B cell (primary cell): ENCODE data around the gene EXTL1. TPM values are rescaled to one million over a fixed set of nuclear protein-coding genes. Genes with fewer than 3 reads are reported as not detected.

Source experiments
- ATAC-seq: fragments of 200-7000 bp; cut with Tn5 transposase; one replicate; pipeline ENCODE4 v1.10.0; 2021; ENCODE audit warnings: low read depth, mild to moderate bottlenecking, moderate number of reproducible peaks, moderate library complexity
- CTCF ChIA-PET: fragments of 350-600 bp; sonication (Branson Sonifier 250); formaldehyde crosslinking; loops from one replicate; lab custom pipeline; 2021; ENCODE audit warnings: antibody characterized with exemption, inconsistent platforms; lab: Charles Lee
- POLR2A ChIA-PET: fragments of 350-600 bp; sonication (Branson Sonifier 250); formaldehyde crosslinking; loops from one replicate; lab custom pipeline; 2021; ENCODE audit warnings: antibody characterized with exemption; lab: Charles Lee
- DNase-seq: peaks from one replicate; pipeline ENCODE4 v3.0.0; 2013
- H2AFZ ChIP-seq: 2 replicates; pipeline ENCODE4 v1.6.1; 2012; ENCODE audit warnings: mild to moderate bottlenecking, low read depth, low read length; ENCODE audit not compliant: insufficient read depth, poor library complexity, severe bottlenecking
- H3K27ac ChIP-seq, 2 donors: 1 replicate in 1 of 2; 2 replicates in 1 of 2; pipeline ENCODE4 v1.5.1; 2012 to 2013; ENCODE audit warnings: low read length in 2 of 2, mild to moderate bottlenecking in 2 of 2, moderate library complexity in 1 of 2
- H3K27me3 ChIP-seq, 4 experiments: fragments of 200-600 bp in 1 of 4; sonication (generic) in 1 of 4; replicated peaks in 1 of 4; 1 replicate in 2 of 4; 2 replicates in 2 of 4; pipeline versions ENCODE4 v1.6.1 to v1.7.0; 2013 to 2016; ENCODE audit warnings: low read length in 3 of 4, mild to moderate bottlenecking in 2 of 4, mixed read lengths in 1 of 4, moderate library complexity in 1 of 4; ENCODE audit not compliant: insufficient read depth in 4 of 4, control insufficient read depth in 3 of 4; ENCODE audit errors: control extremely low read depth in 1 of 4
- H3K36me3 ChIP-seq, 2 experiments: replicated peaks in 1 of 2; 1 replicate in 1 of 2; 2 replicates in 1 of 2; pipeline versions ENCODE4 v1.6.1 to v1.7.1; 2013; ENCODE audit warnings: low read length in 1 of 2; ENCODE audit not compliant: insufficient read depth in 2 of 2, control insufficient read depth in 1 of 2; ENCODE audit errors: control extremely low read depth in 1 of 2, extremely low read depth in 1 of 2
- H3K4me1 ChIP-seq, 2 donors: fragments of 200-600 bp in 1 of 2; sonication (generic) in 1 of 2; 1 replicate in 1 of 2; 2 replicates in 1 of 2; pipeline versions ENCODE4 v1.5.1 to v1.6.1; 2013 to 2017; ENCODE audit warnings: low read length in 2 of 2; ENCODE audit not compliant: control insufficient read depth in 2 of 2, insufficient read depth in 2 of 2
- H3K4me2 ChIP-seq: replicated peaks from 2 replicates; pipeline ENCODE3; 2012; ENCODE audit warnings: mild to moderate bottlenecking, low read depth, low read length; ENCODE audit not compliant: poor library complexity, severe bottlenecking
- H3K4me3 ChIP-seq, 5 experiments: fragments of 200-600 bp in 1 of 5; sonication (generic) in 1 of 5; 1 replicate in 3 of 5; 2 replicates in 2 of 5; pipeline versions ENCODE4 v1.5.1 to v1.7.0; 2011 to 2016; ENCODE audit warnings: low read length in 4 of 5, mild to moderate bottlenecking in 4 of 5, low read depth in 2 of 5, control low read depth in 1 of 5, moderate library complexity in 1 of 5; ENCODE audit not compliant: insufficient read depth in 1 of 5; ENCODE audit errors: control extremely low read depth in 1 of 5, extremely low read depth in 1 of 5
- H3K79me2 ChIP-seq: fragments of 200-600 bp; sonication (generic); one replicate; pipeline ENCODE4 v1.6.0; 2016; ENCODE audit warnings: low read length; ENCODE audit not compliant: control insufficient read depth, insufficient read depth
- H3K9ac ChIP-seq: fragments of 200-600 bp; sonication (generic); 2 replicates; pipeline ENCODE4 v1.6.1; 2017; ENCODE audit warnings: mild to moderate bottlenecking, low read length, moderate library complexity
- H3K9me3 ChIP-seq, 3 donors: one replicate each; pipeline versions ENCODE4 v1.6.1 to v1.7.1; 2013; ENCODE audit warnings: low read length in 2 of 3; ENCODE audit not compliant: control insufficient read depth in 2 of 3, insufficient read depth in 1 of 3; ENCODE audit errors: control extremely low read depth in 1 of 3
- H4K20me1 ChIP-seq: 2 replicates; pipeline ENCODE4 v1.6.0; 2012; ENCODE audit warnings: mild to moderate bottlenecking, low read length; ENCODE audit not compliant: insufficient read depth, control insufficient read depth, poor library complexity, severe bottlenecking
- H3K27ac Mint-ChIP-seq: one replicate; pipeline ENCODE4 v1.8.0; 2021; ENCODE audit warnings: mixed read lengths
- H3K27me3 Mint-ChIP-seq: one replicate; pipeline ENCODE4 v1.8.0; 2021; ENCODE audit warnings: mixed read lengths
- H3K4me1 Mint-ChIP-seq: one replicate; pipeline ENCODE4 v1.8.0; 2021; ENCODE audit warnings: mixed read lengths
- H3K4me3 Mint-ChIP-seq: one replicate; pipeline ENCODE4 v1.8.0; 2021; ENCODE audit warnings: mixed read lengths
- H3K9me3 Mint-ChIP-seq: one replicate; pipeline ENCODE4 v1.8.0; 2022; ENCODE audit warnings: mixed read lengths; ENCODE audit not compliant: insufficient read depth
- CTCF ChIP-seq: fragments of 200-600 bp; IDR thresholded peaks from one replicate; pipeline ENCODE4 v1.8.0; 2022; ENCODE audit warnings: antibody characterized with exemption, mild to moderate bottlenecking
- EZH2 ChIP-seq: IDR thresholded peaks from 2 replicates; pipeline ENCODE4 v1.6.1; 2012; ENCODE audit warnings: borderline replicate concordance, low read depth, mild to moderate bottlenecking, moderate library complexity, low read length; ENCODE audit not compliant: insufficient read depth, poor library complexity, severe bottlenecking
- WGBS: methylation state at CpG from one replicate; pipeline ENCODE4 v1.1.5; 2013; ENCODE audit warnings: missing lambda C conversion rate; ENCODE audit not compliant: insufficient coverage; 5-methylcytosine and 5-hydroxymethylcytosine counted together
- intact Hi-C: fragments of 100-400 bp; cut with micrococcal nuclease; formaldehyde crosslinking; loops from one replicate; pipeline ENCODE4 v1.10.0; 2022
- polyA plus RNA-seq: library from polyadenylated mRNA; depleted of rRNA; stranded (reverse); fragments of >200 nt; gene quantifications from 2 replicates; pipeline ENCODE4 v1.2.3, GENCODE V29; 2012
- total RNA-seq, 2 donors: library from RNA; stranded (reverse); fragments of 120-200 nt in 1 of 2; gene quantifications; 1 replicate in 1 of 2; 2 replicates in 1 of 2; pipeline versions ENCODE4 v1.2.3 to v1.2.4, GENCODE V29; 2013 to 2022

Gene EXTL1
- total and polyA plus RNA-seq, 2 donors (not counting 1 experiment from before 2014, with no cell fraction given): 0.12 TPM; not detected in 1

- H3K27me3 Mint-ChIP-seq: peaks cover 41% of the 10 kb centered on the region
- Histone ChIP-seq H3K27me3 (peaks cover 0 to 18% (median 2%) of the 10 kb centered on the region in 4 experiments), H3K27ac (no peak overlapping the region), H3K79me2 (no peaks in the 10 kb centered on the region), H3K9me3 (no peaks in the 10 kb centered on the region), H3K4me2 (no peak overlapping the region), H3K4me1 (no peaks in the 10 kb centered on the region), H3K36me3 (no peaks in the 10 kb centered on the region), H3K4me3 (no peak overlapping the region), H2AFZ (no peak overlapping the region), H4K20me1 (no peaks in the 10 kb centered on the region), H3K9ac (no peak overlapping the region)
- ChIA-PET POLR2A (no interaction called here), CTCF (interaction anchor here (1.1 kb wide), 1 partner anchor 357 kb away, joined by 3 read pairs; no protein-coding TSS in a partner anchor)
- TF ChIP-seq EZH2: no peak
- no peak for TF ChIP-seq CTCF
- ATAC-seq: no peak
- WGBS: 100% methylated on average over 3 of the region's 7 CpGs
- H3K4me1 Mint-ChIP-seq: no peaks in the 10 kb centered on the region
- H3K9me3 Mint-ChIP-seq: no peaks in the 10 kb centered on the region
- H3K27ac Mint-ChIP-seq: no peak overlapping the region
- no peak for DNase-seq
- no peak overlapping the region for H3K4me3 Mint-ChIP-seq
- intact Hi-C loops: no loop called here
These were observed 38.3 kb downstream of the EXTL1 start for GRCh38 chr1:26059906-26060305.

- no peaks in the 10 kb centered on the region for H4K20me1 ChIP-seq
- 85% methylated on average over 12 of the region's 12 CpGs for WGBS
- Mint-ChIP-seq H3K4me3 (no peak overlapping the region), H3K27me3 (peaks cover 41% of the 10 kb centered on the region), H3K27ac (no peak overlapping the region), H3K9me3 (no peaks in the 10 kb centered on the region), H3K4me1 (no peaks in the 10 kb centered on the region)
- intact Hi-C loops: no loop called here
- no peaks in the 10 kb centered on the region for H3K36me3 ChIP-seq
- H3K9me3 ChIP-seq: no peaks in the 10 kb centered on the region
- no peak overlapping the region for H3K9ac ChIP-seq
- no peak overlapping the region for H3K4me2 ChIP-seq
- no peak for DNase-seq
- ATAC-seq: no peak
- no peaks in the 10 kb centered on the region for H3K79me2 ChIP-seq
- no peak overlapping the region for H3K27ac ChIP-seq
- TF ChIP-seq CTCF (no peak), EZH2 (no peak)
- ChIA-PET POLR2A (no interaction called here), CTCF (no interaction called here)
- H3K4me3 ChIP-seq: no peak overlapping the region
- H3K27me3 ChIP-seq: peaks cover 0 to 18% (median 0%) of the 10 kb centered on the region in 4 experiments
- no peak overlapping the region for H2AFZ ChIP-seq
- no peaks in the 10 kb centered on the region for H3K4me1 ChIP-seq
These were observed 39.4 kb downstream of the EXTL1 start for GRCh38 chr1:26060832-26061574.
